PC-3 (cell line): ENCODE results near the gene CTTNBP2. TPM values are rescaled to one million over a fixed set of nuclear protein-coding genes. Genes with fewer than 3 reads are reported as not detected.
A peak's percentile ranks its signal among the peaks of the same experiment; 100 is the strongest.

Source experiments
- ATAC-seq: fragments of 200-7000 bp; cut with Tn5 transposase; 2 replicates; pipeline ENCODE4 v1.9.1; 2020; ENCODE audit warnings: mild to moderate bottlenecking, moderate library complexity
- BruUV-seq: library from RNA; stranded (reverse); fragments of 400-500 nt; replicated peaks from 2 replicates; lab custom pipeline; 2021; lab: Mats Ljungman, UMichigan
- CTCF ChIA-PET: fragments of 300-600 bp; sonication (Branson Sonifier 250); formaldehyde crosslinking; loops from one replicate; lab custom pipeline; 2022; ENCODE audit warnings: antibody characterized with exemption; lab: Charles Lee
- POLR2A ChIA-PET: fragments of 300-600 bp; sonication (Branson Sonifier 250); formaldehyde crosslinking; loops from one replicate; lab custom pipeline; 2022; ENCODE audit warnings: antibody characterized with exemption; ENCODE audit not compliant: unreplicated experiment; lab: Charles Lee
- DNase-seq: peaks from one replicate; pipeline ENCODE4 v3.0.0-alpha.2; 2015
- H2AFZ ChIP-seq: fragments of 300-600 bp; sonication (generic); 2 replicates; pipeline ENCODE4 v1.6.0; 2016; ENCODE audit warnings: antibody characterized with exemption, low read length
- H3F3A ChIP-seq: fragments of 300-600 bp; sonication (generic); one replicate; pipeline ENCODE4 v1.6.0; 2017; ENCODE audit warnings: antibody characterized with exemption, low read length, control low read depth, mild to moderate bottlenecking; ENCODE audit not compliant: unreplicated experiment
- H3K27ac ChIP-seq: fragments of 300-600 bp; sonication (generic); 2 replicates; pipeline ENCODE4 v1.5.1; 2016; ENCODE audit warnings: mild to moderate bottlenecking, low read length
- H3K27me3 ChIP-seq: fragments of 300-600 bp; sonication (generic); 2 replicates; pipeline ENCODE4 v1.6.1; 2016; ENCODE audit warnings: low read length, mixed read lengths
- H3K36me3 ChIP-seq: fragments of 300-600 bp; sonication (generic); 2 replicates; pipeline ENCODE4 v1.6.1; 2016; ENCODE audit warnings: low read depth, mixed run types, low read length, mixed read lengths
- H3K4me1 ChIP-seq: fragments of 300-600 bp; sonication (generic); 2 replicates; pipeline ENCODE4 v1.5.1; 2016; ENCODE audit warnings: low read length; ENCODE audit not compliant: insufficient read depth
- H3K4me2 ChIP-seq: fragments of 300-600 bp; sonication (generic); 2 replicates; pipeline ENCODE4 v1.6.0; 2016; ENCODE audit warnings: low read length
- H3K4me3 ChIP-seq: fragments of 300-600 bp; sonication (generic); 2 replicates; pipeline ENCODE4 v1.5.1; 2016; ENCODE audit warnings: mild to moderate bottlenecking, low read length, mixed read lengths
- H3K79me2 ChIP-seq: fragments of 300-600 bp; sonication (generic); 2 replicates; pipeline ENCODE4 v1.6.1; 2017; ENCODE audit warnings: low read length, mixed read lengths
- H3K9ac ChIP-seq: fragments of 300-600 bp; sonication (generic); 2 replicates; pipeline ENCODE4 v1.6.0; 2016; ENCODE audit warnings: mild to moderate bottlenecking, low read length
- H3K9me2 ChIP-seq: fragments of 300-600 bp; sonication (generic); replicated peaks from 2 replicates; pipeline ENCODE4 v1.6.1; 2016; ENCODE audit warnings: mixed run types, low read length, mixed read lengths
- H3K9me3 ChIP-seq: fragments of 300-600 bp; sonication (generic); 2 replicates; pipeline ENCODE4 v1.6.1; 2016; ENCODE audit warnings: low read length, mixed read lengths
- H4K20me1 ChIP-seq: fragments of 300-600 bp; sonication (generic); 2 replicates; pipeline ENCODE4 v1.6.1; 2016; ENCODE audit warnings: low read length, mixed read lengths
- CTCF ChIP-seq: fragments of 300-600 bp; sonication (generic); conservative IDR thresholded peaks from 2 replicates; pipeline ENCODE4 v1.5.1; 2017; ENCODE audit warnings: antibody characterized with exemption, low read depth, mild to moderate bottlenecking, low read length
- EZH2 ChIP-seq: fragments of 300-600 bp; sonication (generic); IDR thresholded peaks from one replicate; pipeline ENCODE4 v1.6.1; 2017; ENCODE audit warnings: antibody characterized with exemption, mild to moderate bottlenecking, low read length; ENCODE audit not compliant: unreplicated experiment
- EZH2phosphoT487 ChIP-seq: fragments of 300-600 bp; sonication (generic); IDR thresholded peaks from 2 replicates; pipeline ENCODE4 v1.6.1; 2018; ENCODE audit warnings: mild to moderate bottlenecking, antibody characterized with exemption, low read length, borderline replicate concordance
- intact Hi-C: fragments of 100-400 bp; cut with micrococcal nuclease; formaldehyde crosslinking; loops from 2 replicates; pipeline ENCODE4 v1.9.0; 2023
- total RNA-seq: library from RNA; depleted of rRNA; stranded (reverse); fragments of >200 nt; gene quantifications from 2 replicates; pipeline ENCODE4 v1.2.3, GENCODE V29; 2014

Gene CTTNBP2
- total RNA-seq, 1 experiment from 2014 or later, result 1.1 TPM

GRCh38 chr7:117781707-117782106 lies 91.5 kb downstream of the CTTNBP2 start:
- Histone ChIP-seq H3K27me3 (no peaks in the 10 kb centered on the region), H4K20me1 (no peaks in the 10 kb centered on the region), H2AFZ (no peak overlapping the region), H3K9ac (no peak overlapping the region), H3K9me3 (no peaks in the 10 kb centered on the region), H3K4me1 (peaks cover 5% of the 10 kb centered on the region), H3K79me2 (no peaks in the 10 kb centered on the region), H3K9me2 (no peaks in the 10 kb centered on the region), H3F3A (no peaks in the 10 kb centered on the region), H3K27ac (no peak overlapping the region), H3K4me3 (no peak overlapping the region), H3K4me2 (no peak overlapping the region), H3K36me3 (no peaks in the 10 kb centered on the region)
- no TSS peak for BruUV-seq
- ChIA-PET CTCF (no interaction called here), POLR2A (no interaction called here)
- peak; percentile 47 for DNase-seq
- TF ChIP-seq CTCF, result no peak; the same call in 1 of the 2 replicates
- no peak for TF ChIP-seq EZH2phosphoT487
- no peak for TF ChIP-seq EZH2
- intact Hi-C loops, result no loop called here
- ATAC-seq, result peak; percentile 49; the same call in 1 of the 2 replicates

GRCh38 chr7:117780832-117781231 lies 92.4 kb downstream of the CTTNBP2 start:
- POLR2A ChIA-PET, result no interaction called here

GRCh38 chr7:117777335-117778142 lies 95.7 kb downstream of the CTTNBP2 start:
- Histone ChIP-seq H4K20me1 (no peaks in the 10 kb centered on the region), H3K27me3 (no peaks in the 10 kb centered on the region), H2AFZ (no peak overlapping the region), H3K79me2 (no peaks in the 10 kb centered on the region), H3K27ac (no peak overlapping the region), H3K4me2 (no peak overlapping the region), H3K36me3 (no peaks in the 10 kb centered on the region), H3K4me1 (peaks cover 5% of the 10 kb centered on the region), H3K4me3 (no peak overlapping the region), H3K9me2 (no peaks in the 10 kb centered on the region), H3K9me3 (no peaks in the 10 kb centered on the region), H3F3A (no peaks in the 10 kb centered on the region), H3K9ac (no peak overlapping the region)
- TF ChIP-seq CTCF (no peak), EZH2phosphoT487 (no peak), EZH2 (no peak)
- POLR2A ChIA-PET, result no interaction called here
- ATAC-seq (peak; percentile 63), DNase-seq (peak; percentile 31)
- CTCF ChIA-PET, result interaction anchor here (0.5 to 0.6 kb wide), 2 partner anchors 323 to 448 kb away, joined by 7 to 13 read pairs; no protein-coding TSS in a partner anchor
- no TSS peak for BruUV-seq
- intact Hi-C loops, result no loop called here

More at GRCh38 chr7:117780832-117781231, 92.4 kb downstream of the CTTNBP2 start:
- Histone ChIP-seq H3K9ac (no peak overlapping the region), H3K4me1 (peaks cover 5% of the 10 kb centered on the region), H4K20me1 (no peaks in the 10 kb centered on the region), H3K9me3 (no peaks in the 10 kb centered on the region), H3F3A (no peaks in the 10 kb centered on the region), H2AFZ (no peak overlapping the region), H3K27ac (no peak overlapping the region), H3K27me3 (no peaks in the 10 kb centered on the region), H3K36me3 (no peaks in the 10 kb centered on the region), H3K4me3 (no peak overlapping the region), H3K79me2 (no peaks in the 10 kb centered on the region), H3K4me2 (no peak overlapping the region), H3K9me2 (no peaks in the 10 kb centered on the region)
- CTCF ChIA-PET, result no interaction called here
- DNase-seq (no peak), ATAC-seq (no peak)
- no TSS peak for BruUV-seq
- TF ChIP-seq EZH2 (no peak), EZH2phosphoT487 (no peak)
- intact Hi-C loops, result no loop called here
